ENCODE measurements around the gene PBX4.

DNA sequence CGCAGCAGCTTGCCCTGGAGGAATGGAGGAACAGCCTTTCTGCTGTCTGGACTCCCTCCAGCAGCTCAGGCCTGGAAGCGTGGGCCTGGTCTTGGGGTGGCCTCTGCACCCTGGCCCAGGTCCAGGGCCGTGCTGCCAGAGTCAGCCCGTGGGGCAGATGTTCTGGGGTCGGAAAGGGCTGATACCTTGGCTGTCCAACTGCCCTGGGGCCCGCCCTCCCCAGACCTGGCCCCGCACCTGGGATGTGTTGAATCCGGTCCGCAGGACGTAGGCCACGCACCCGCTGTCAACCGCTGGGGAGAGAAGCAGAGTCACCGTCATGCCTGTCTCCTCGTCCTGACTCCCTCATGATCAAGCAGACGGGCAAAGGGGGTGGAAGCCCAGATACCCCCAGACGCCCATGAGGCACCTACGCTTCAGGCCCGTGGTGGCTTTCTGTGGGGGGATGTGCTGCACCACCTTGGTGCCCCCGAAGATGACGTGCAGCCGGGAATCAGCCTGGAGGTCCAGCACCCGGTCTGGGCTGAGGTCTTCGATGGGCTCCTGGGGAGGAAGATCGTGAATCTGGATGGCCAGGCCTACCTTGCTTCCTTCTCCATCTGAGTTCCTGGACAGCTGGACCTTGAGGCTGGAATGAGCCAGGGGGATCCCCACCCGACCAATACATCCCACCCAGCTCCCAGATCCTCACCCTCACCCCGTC, 37.3 kb upstream of the PBX4 start:
- TF ChIP-seq SPI1 (IDR thresholded peaks at IDR 0.05; ENCODE audit: low read depth, low read length): no peak
- TF ChIP-seq POLR2A (IDR thresholded peaks at IDR 0.05; ENCODE audit: low read depth, low read length): no peak
